DND-41 (cell line): ENCODE data around the gene GABRG3.

Experiments used
- ATAC-seq: fragments of 200-7000 bp; cut with Tn5 transposase; 3 replicates; pipeline ENCODE4 v1.9.1; 2021; ENCODE audit warnings: low read depth; ENCODE audit not compliant: insufficient read depth
- DNase-seq: peaks from one replicate; pipeline ENCODE4 v3.0.0-alpha.2; 2020
- H2AFZ ChIP-seq: 2 replicates; pipeline ENCODE4 v1.6.0; 2012; ENCODE audit warnings: low read depth, low read length
- H3K27ac ChIP-seq: 2 replicates; pipeline ENCODE4 v1.5.1; 2012; ENCODE audit warnings: low read length, inconsistent platforms
- H3K27me3 ChIP-seq: fragments of 200-600 bp; sonication (generic); 2 replicates; pipeline ENCODE4 v1.6.0; 2012; ENCODE audit warnings: low read length, mild to moderate bottlenecking, inconsistent platforms; ENCODE audit not compliant: insufficient read depth, poor library complexity
- H3K36me3 ChIP-seq: 2 replicates; pipeline ENCODE4 v1.5.1; 2012; ENCODE audit warnings: low read length, inconsistent platforms; ENCODE audit not compliant: insufficient read depth
- H3K4me1 ChIP-seq: 2 replicates; pipeline ENCODE4 v1.5.1; 2012; ENCODE audit warnings: mild to moderate bottlenecking, low read length; ENCODE audit not compliant: insufficient read depth
- H3K4me2 ChIP-seq: 2 replicates; pipeline ENCODE4 v1.6.0; 2012; ENCODE audit warnings: mild to moderate bottlenecking, moderate library complexity, low read length, inconsistent platforms; ENCODE audit not compliant: insufficient read depth
- H3K4me3 ChIP-seq, 2 experiments: fragments of 200-600 bp in 1 of 2; shearing (Covaris generic) in 1 of 2; 2 replicates each; pipeline ENCODE4 v1.5.1; 2012 to 2016; ENCODE audit warnings: inconsistent platforms in 2 of 2, low read length in 2 of 2, mild to moderate bottlenecking in 2 of 2, low read depth in 1 of 2, moderate library complexity in 1 of 2
- H3K79me2 ChIP-seq: 2 replicates; pipeline ENCODE4 v1.6.0; 2012; ENCODE audit warnings: low read length, inconsistent platforms; ENCODE audit not compliant: insufficient read depth
- H3K9ac ChIP-seq: 2 replicates; pipeline ENCODE4 v1.6.0; 2012; ENCODE audit warnings: low read depth, mild to moderate bottlenecking, inconsistent platforms, low read length, moderate library complexity
- H3K9me3 ChIP-seq: 2 replicates; pipeline ENCODE4 v1.5.1; 2012; ENCODE audit warnings: low read length, moderate library complexity, mild to moderate bottlenecking, inconsistent platforms; ENCODE audit not compliant: insufficient read depth, severe bottlenecking
- H4K20me1 ChIP-seq: 2 replicates; pipeline ENCODE4 v1.6.0; 2012; ENCODE audit warnings: low read length; ENCODE audit not compliant: insufficient read depth
- CTCF ChIP-seq: IDR thresholded peaks from 2 replicates; pipeline ENCODE4 v1.5.1; 2012; ENCODE audit warnings: borderline replicate concordance, low read length, moderate library complexity, mild to moderate bottlenecking; ENCODE audit not compliant: poor library complexity, severe bottlenecking; ENCODE audit errors: extremely low read depth
- EZH2 ChIP-seq: IDR thresholded peaks from 3 replicates; pipeline ENCODE4 v1.6.1; 2012; ENCODE audit warnings: borderline replicate concordance, low read depth, mild to moderate bottlenecking, moderate library complexity, low read length, inconsistent platforms; ENCODE audit not compliant: severe bottlenecking

GABRG3 gene

GRCh38 chr15:27463525-27464088, 492.6 kb downstream of the GABRG3 start:
- Histone ChIP-seq H4K20me1 (no peaks in the 10 kb centered on the region), H3K4me2 (no peak overlapping the region), H3K4me3 (no peak overlapping the region), H3K9ac (no peak overlapping the region), H3K9me3 (no peaks in the 10 kb centered on the region), H3K27ac (no peak overlapping the region), H2AFZ (no peak overlapping the region), H3K4me1 (no peaks in the 10 kb centered on the region), H3K36me3 (no peaks in the 10 kb centered on the region), H3K27me3 (no peaks in the 10 kb centered on the region), H3K79me2 (no peaks in the 10 kb centered on the region)
- ATAC-seq: no peak
- DNase-seq: no peak
- TF ChIP-seq EZH2 (no peak), CTCF (no peak)

- no peak for DNase-seq
- no peak overlapping the region for H3K4me2 ChIP-seq
- TF ChIP-seq EZH2: no peak
- no peak for TF ChIP-seq CTCF
- no peaks in the 10 kb centered on the region for H3K79me2 ChIP-seq
- no peak for ATAC-seq
- no peaks in the 10 kb centered on the region for H4K20me1 ChIP-seq
- H3K36me3 ChIP-seq: no peaks in the 10 kb centered on the region
- no peak overlapping the region for H3K4me3 ChIP-seq
- H3K4me1 ChIP-seq: no peaks in the 10 kb centered on the region
- H3K27me3 ChIP-seq: no peaks in the 10 kb centered on the region
- no peak overlapping the region for H2AFZ ChIP-seq
- H3K27ac ChIP-seq: no peak overlapping the region
- H3K9ac ChIP-seq: no peak overlapping the region
- no peaks in the 10 kb centered on the region for H3K9me3 ChIP-seq
Measured at GRCh38 chr15:27464941-27465612, 494.1 kb downstream of the GABRG3 start.

GRCh38 chr15:27466758-27467157, 495.8 kb downstream of the GABRG3 start:
- no peak for ATAC-seq
- DNase-seq: no peak
- no peak overlapping the region for H2AFZ ChIP-seq

More at GRCh38 chr15:27466758-27467157, 495.8 kb downstream of the GABRG3 start:
- H3K27me3 ChIP-seq: no peaks in the 10 kb centered on the region
- no peaks in the 10 kb centered on the region for H3K9me3 ChIP-seq
- H3K36me3 ChIP-seq: no peaks in the 10 kb centered on the region
- no peaks in the 10 kb centered on the region for H3K4me1 ChIP-seq
- no peaks in the 10 kb centered on the region for H3K79me2 ChIP-seq
- no peak overlapping the region for H3K4me3 ChIP-seq
- H4K20me1 ChIP-seq: no peaks in the 10 kb centered on the region
- TF ChIP-seq EZH2: no peak
- no peak for TF ChIP-seq CTCF
- H3K4me2 ChIP-seq: no peak overlapping the region
- no peak overlapping the region for H3K9ac ChIP-seq
- no peak overlapping the region for H3K27ac ChIP-seq
